Left kidney (tissue), 2 donors: ENCODE data around the gene PSMD9. TPM values are rescaled to one million over a fixed set of nuclear protein-coding genes. Genes with fewer than 3 reads are reported as not detected.
"Not testable (repeated sequence)": the region's sequence is repeated elsewhere in the genome, so short reads cannot be mapped to it uniquely, and the experiment has no call there.

Source experiments
- DNase-seq: peaks from one replicate; pipeline ENCODE4 v3.0.0-alpha.2; 2013
- polyA plus RNA-seq: library from polyadenylated mRNA; unstranded; fragments of 120-200 nt; gene quantifications from one replicate; pipeline ENCODE4 v1.2.1, GENCODE V29; 2013; ENCODE audit not compliant: insufficient read length

The PSMD9 gene
- polyA plus RNA-seq, 1 donor = 44.9 TPM

DNA sequence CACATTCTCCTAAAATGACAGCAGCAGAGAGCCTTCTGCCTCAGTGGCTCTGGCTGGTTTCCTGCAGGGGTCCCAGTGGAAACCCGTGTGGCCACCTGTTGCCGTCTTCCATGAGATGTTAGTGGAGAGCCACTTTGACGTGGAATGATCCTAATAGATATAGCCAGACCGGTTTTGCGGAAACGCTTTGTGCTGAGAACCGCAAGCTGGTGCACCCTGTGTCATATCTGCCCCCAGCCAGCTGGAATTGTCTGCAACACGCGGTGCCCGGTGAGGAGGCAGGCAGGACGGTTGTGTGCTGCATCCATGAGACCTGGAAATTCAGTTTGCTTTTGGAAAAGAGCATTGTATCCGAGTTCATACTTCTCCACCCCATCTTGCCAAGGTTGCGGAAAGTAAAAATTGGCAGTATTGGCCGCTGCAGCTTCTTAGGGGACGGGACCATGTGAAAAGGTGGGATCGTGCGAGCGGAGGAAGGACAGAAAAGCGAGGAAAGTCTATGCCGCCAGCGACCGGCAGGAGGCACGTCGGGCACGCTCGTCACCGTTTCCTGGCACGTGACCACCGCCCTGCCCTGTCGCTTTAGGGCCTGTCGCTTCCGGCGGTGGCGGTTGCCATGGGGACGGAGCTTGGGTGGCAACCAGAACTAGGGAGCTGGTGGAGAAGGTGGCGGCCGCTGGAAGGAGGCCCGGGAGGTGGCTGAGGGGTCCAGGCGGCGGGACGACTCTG, 29.5 kb downstream of the PSMD9 start, which contains the start of gene CFAP251:
CFAP251 (plus strand) TSS at position 643 of the 729 bp plus-strand sequence. CDS start 2,714 bp downstream, outside the sequence.
- DNase-seq = peak; percentile 91

DNA sequence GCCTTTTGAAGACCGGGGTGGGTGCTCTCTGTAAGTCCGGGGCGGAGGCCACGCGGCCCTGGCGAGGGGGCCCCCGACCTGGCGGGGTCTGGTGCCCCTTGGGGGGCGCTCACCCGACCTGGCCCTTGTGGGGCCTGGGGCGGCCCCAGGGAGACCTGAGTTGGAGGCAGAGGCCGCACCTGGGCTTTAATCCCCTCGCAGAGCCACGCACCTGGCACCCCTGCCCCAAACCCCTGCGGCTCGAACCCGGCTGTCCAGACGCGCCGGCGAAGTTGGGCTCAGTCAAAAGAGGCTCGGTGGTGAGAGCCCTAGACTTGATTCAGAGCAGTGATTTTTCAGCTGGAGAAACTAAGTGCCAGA, 30.1 kb downstream of the PSMD9 start:
- DNase-seq = no peak

DNA sequence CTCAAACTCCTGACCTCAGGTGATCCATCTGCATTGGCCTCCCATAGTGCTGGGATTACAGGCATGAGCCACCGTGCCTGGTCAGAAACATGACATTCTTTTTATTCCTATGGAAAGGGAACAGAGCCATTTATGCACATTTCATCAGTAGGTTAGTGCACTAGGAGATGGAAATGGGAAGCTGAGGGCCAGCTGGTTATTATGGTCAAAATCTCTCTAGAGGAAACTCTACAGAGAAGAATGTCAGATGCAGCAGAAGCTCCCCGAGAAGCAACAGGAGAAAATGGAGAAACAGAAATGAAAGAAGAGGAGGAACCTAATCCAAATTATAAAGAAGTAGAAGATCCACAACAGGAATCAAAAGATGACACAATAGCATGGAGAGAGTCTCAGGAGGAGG, 32.5 kb downstream of the PSMD9 start:
- DNase-seq = no peak

DNA sequence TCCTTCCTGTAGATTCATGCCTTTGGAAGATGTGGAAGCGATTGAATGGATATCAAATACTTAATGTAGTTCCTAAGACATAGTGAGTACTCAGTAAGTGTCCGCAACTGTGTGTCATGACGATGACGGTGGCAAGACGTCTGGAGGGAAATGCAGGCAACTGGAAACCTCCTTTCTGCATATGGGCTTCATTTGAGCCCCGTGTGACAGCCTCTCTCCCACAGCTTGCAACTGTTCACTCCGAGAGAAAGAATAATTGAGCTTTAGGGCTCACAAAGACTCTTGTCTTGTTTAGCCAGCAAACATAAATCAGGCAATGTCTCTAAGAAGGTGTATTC, 36.7 kb downstream of the PSMD9 start:
- no peak for DNase-seq

DNA sequence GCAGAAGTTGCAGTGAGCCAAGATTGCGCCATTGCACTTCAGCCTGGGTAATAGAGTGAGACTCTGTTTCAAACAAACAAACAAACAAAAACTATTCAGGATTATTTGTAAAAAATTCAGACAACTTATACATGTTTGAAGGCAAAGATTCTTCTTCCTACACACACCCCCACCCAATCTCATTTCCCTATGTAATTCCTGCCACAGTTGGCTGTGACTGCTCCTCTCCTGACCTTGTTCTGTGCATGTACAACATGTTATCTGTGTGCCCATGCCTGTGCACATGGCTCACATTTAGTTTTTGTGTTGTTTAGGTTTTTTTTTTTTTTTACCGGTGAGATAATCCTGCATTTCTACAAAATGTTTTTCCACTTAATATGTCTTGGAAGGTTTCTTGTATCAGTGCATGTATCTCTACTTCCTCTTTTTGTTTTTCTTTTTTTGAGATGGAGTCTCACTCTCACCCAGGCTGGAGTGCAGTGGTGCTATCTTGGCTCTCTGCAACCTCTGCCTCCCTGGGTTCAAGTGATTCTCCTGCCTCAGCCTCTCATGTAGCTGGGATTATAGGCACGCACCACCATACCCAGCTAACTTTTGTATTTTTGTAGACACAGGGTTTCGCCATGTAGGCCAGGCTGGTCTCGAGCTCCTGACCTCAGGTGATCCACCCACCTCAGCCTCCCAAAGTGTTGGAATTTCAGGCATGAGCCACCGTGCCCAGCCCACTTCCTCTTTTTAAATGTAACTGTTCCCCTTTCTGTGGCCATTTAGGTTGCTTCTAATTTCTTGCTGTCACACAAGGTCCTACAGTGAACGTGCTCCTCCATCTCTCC, 38.5 kb downstream of the PSMD9 start:
- no peak for DNase-seq

DNA sequence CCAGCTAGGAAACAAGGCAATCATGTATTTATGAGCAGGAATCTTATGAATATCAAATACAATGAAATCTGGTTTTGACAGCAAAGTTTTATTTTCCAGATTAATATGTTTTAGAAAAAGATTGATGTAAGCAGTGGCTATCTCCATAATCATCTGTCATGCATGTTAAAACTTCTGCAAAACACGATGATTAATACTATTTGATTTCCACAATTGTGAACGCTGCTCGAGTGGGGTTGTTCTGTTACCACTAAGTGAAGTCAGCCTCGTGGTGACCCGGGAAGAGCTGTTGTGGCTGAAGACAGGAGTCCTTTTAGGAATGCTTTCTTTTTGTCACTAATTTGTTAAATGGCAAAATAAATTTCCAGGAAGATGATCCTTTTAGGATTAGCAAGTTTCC, 39.2 kb downstream of the PSMD9 start:
- no peak for DNase-seq

DNA sequence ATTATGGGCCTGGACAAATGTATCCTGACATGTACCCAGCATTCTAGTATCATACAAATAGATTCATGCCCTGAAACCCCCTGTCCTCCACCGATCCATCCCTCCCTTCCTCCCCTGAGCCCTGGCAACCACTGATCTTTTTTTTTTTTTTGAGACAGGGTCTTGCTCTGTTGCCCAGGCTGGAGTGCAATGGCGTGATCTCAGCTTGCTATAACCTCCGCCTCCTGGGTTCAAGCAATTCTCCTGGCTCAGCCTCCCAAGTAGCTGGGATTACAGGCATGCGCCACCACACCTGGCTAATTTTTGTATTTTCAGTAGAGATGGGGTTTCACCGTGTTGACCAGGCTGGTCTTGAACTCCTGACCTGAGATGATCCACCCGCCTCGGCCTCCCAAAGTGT, 41.0 kb downstream of the PSMD9 start:
- DNase-seq = not testable (repeated sequence)

DNA sequence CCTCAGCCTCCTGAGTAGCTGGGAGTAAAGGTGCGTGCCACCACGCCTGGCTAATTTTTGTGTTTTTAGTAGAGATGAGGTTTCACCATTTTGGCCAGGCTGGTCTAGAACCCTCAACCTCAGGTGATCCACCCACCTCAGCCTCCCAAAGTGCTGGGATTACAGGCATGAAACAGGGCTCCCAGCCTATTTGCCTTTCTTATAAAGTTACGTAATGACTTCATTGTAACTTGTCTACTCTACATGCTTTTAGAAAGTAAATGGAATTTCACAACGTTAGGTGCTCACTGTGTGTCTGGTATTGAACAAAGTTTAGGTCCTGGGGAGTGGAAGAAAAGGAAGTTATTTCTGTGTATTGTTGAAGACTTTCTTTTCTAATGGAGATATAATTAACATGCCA, 42.3 kb downstream of the PSMD9 start:
- no peak for DNase-seq

DNA sequence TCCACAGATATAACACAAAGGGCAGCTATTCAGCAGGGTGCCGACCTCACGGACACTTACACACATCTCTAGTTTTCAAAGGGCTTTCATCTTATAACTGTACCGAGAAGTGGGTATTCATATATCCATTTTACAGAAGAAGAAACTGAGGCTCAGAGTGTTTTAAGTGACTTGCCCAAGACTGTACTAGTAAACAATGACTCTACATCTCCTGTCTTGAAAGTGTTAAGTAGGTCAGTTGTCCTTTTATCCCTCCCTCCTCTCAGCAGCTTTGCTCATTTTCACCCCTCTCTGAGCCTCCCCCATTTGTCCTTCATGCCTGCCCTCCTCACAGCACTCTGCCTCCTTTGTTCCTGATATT, 43.6 kb downstream of the PSMD9 start:
- DNase-seq = no peak

DNA sequence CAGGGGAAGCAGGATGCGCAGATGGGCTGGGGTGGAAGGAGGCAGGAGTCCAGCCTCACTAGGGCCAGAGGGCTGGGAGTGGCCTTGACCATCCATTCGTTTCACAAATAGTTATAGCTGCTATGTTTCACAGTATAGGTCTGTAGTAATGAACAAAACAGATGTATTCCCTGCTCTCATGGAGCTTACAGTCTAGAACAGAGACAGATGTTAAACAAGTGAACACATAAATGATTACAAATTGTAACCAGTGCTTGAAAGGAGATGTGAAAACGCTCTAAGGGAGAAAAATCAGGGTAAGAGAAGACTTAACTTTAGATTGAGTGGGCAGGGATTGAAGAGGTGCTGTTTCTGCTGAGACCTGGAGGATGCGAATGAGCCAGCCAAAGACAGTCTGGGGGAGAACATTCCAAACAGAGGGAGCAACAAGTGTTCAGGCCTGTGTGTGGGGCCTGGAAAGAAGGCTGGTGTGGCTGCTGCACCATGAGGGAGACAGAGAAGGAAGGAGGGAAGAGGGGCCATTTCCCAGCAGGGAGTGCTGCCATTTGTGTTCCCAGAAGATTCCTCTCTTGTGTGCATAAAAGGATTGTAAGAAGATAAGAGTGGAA, 44.4 kb downstream of the PSMD9 start:
- DNase-seq = no peak

DNA sequence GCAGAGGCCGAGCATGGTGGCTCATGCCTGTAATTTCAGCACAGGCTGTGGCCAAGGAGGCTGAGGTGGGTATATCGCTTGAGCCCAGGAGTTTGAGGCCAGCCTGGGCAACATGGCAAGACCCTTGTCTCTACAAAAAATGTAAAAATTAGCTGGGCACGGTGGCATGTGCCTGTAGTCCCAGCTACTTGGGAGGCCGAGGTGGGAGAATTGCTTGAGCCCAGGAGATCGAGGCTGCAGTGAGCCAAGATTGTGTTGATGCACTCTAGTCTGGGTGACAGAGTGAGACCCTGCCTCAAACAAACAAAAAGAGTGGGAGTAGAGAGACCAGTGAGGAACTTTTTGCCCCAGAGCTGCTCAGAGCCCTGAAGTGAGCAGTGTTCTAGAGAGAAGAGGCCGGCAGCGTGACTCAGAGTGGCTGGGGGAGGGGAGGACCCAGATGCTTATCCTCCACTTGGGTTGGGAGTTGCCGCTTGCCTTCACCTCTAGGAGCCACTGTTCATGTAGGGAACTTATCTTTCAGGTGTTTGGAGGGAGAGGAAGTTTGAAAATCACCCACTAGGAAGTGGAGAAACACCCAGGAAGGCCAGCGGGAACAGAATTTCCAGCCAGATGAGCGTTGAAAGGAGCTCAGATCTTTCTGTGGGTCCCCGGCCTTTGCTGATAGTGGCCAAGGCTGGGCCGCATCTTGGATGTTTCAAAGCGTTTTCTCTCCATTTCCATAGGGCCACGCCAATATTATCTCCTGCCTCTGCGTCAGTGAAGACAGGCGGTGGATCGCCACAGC, 45.1 kb downstream of the PSMD9 start:
- no peak for DNase-seq

DNA sequence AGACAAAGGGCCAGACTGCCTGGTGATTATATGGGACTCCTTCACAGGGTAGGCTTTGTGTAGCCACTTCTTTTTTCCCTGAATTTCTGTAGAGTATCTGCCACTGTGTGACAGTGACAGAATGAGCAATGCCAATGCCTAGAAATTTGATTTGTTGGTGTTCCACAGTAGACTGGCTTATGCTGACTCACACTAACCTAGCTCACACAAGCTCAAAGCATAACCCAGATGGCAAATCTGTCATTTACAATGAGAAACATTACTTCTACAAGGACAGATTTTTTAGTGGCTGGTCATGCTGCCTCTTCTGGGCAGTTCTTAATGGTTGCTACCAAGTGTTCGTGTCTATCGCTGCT, 45.7 kb downstream of the PSMD9 start:
- no peak for DNase-seq

DNA sequence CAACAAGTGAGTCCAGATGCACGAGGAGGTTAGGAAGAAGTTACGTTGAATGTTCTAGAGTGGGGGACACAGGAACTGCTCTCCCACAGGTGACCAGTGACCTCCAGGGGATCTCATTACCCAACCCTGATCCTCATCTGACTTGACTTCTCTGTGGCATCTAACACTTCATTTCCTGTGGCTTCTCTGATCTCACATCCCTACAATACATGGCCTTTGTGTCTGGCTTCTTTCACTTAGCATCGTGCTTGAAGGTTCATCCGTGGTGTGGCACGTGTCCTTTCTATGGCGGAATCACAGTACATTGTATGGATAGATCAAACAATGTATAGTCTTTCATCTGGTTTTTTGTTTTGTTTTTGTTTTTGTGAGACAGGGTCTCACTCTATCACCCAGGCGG, 49.1 kb downstream of the PSMD9 start:
- DNase-seq = no peak

DNA sequence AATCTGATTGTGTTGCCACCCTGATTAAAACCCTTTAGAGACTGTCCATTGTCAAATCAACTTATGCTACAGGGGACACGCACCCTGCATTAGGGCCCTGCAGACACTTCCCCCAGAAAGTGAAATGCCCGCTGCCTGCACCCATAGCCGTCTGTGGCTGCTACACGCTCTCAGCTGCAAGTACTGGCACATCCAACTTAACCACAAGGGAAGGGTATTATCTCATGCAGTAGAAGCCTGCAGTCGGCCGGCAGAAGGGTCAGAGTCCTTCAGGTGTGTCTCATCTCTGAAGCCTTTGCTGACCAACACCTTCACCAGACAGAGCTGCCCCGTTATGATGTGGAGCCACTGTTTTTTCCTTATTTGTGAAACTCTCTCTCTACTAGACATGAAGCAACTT, 50.6 kb downstream of the PSMD9 start:
- no peak for DNase-seq

DNA sequence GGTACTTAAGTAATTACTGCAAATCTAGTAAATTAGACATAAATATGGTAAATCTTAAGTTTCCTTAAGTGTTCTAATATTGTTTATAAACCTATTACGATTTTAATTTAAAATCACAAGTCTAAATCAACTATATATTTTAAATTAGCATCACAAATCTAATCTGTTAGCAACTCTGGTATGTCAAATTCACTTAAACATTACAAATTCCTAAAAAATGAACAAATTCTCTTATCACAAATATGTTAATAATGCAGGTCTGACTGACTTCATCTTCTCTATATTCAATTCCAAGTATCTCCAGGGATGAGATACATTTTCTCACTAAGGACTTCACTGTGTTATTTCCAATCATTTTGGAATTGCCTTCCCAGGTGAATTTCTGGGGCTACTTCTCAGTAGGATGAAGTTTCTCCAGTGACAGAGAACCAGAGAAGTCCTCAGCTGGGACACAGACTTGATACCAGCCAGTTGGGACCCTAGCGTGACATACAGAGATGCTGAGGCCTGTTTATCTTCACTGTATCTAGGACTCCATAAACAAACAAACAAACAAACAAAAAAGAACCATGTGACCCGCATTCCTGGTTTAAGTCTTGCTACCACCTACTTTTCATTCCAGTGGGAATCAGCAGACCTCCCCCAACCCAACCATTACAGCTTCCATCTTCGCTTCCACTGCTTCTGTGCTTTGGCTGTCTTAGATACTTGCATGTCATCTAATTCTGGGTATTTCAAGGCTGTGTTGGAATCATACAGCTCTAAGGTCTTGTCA, 51.6 kb downstream of the PSMD9 start:
- no peak for DNase-seq

DNA sequence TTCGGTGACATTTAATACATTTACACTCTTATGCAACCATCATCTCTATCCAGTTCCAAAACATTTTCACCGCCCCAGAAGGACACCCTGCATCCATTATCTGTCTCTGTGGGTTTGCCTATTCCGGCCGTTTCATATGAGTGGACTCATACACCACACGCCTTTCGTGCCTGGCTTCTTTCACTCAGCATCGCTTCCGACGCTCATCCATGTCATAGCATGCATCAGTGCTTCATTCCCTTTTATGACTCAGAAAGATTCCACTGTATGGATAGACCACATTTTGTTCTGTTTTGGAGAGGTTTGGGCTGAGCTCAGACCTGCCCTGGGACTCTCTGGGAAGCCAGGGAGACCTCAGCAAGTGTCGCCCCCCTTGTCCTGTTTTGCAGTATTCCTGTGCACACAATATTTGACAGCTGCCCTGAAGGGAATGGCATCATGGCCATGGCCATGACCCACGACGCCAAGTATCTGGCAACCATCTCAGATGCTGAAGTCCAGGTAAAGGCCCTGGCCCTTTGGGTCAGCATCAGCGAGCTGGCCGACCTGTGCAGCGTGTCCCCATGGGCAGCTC, 53.6 kb downstream of the PSMD9 start:
- DNase-seq = no peak

DNA sequence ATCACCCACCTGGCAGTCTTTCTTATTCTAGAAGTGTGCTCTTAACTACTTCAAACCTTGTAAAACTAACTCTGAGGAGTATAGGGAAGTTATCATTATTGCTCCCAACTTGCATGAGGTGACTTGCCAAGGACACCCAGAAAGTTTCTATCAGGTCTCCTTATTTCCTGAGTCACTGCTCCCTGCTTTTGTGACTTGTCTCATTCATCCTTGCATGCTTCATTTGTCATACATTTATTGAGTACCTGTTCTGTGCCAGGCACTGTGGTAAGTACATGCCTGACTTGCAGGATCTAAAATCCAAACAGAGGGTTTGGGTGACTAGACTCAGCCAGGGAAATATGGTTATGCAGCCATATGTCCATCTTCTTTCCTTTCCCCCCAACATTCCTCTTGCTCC, 55.3 kb downstream of the PSMD9 start:
- DNase-seq = no peak

DNA sequence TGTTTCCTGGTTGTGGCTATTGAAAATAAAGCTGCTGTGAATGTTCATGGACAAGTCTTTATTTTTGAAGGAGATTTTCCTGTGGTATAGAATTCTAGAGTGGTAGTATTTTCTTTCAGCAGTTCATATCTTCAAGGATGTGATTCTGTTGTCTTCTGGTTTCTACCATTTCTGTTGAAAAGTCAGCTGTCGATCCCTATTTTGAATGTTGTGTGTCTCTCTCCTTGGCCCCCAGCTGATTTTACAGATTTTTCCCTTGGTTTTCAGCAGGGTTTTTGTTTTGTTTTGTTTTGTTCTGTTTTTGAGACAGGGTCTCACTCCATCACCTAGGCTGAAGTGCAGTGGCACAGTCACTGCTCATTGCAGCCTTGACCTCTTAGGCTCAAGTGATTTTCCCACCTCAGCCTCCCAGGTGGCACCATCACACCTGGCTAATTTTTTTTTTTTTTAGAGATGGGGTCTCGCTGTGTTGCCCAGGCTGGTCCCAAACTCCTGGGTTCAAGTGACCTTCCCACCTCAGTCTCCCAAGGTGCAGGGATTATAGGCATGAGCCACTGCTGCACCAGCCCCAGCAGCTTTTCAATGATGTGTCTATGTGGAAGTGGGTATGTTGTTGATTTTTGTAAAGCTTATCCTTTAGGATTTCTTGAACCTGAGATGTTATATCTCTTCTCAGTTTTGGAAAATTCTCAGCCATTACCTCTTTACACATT, 57.9 kb downstream of the PSMD9 start:
- DNase-seq = no peak

DNA sequence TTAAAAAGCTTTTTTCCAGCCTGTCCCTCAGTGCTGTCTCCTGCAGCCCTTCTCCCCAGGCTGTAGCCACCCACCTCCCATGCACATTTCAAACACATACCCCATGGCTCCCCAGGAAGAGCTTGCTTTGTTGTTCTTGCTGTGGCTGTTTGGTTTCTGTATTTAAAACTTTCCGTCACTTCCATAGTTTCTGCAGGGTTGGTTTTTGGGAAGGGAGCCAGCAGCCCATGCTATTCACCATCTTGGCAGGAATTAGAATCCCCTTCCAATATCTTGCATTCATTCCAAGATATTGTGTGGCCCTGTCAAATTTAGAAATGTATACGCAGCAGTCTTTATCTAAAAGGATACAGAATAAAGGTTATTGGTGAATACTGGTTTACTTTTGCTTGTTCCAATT, 59.4 kb downstream of the PSMD9 start:
- DNase-seq = no peak

DNA sequence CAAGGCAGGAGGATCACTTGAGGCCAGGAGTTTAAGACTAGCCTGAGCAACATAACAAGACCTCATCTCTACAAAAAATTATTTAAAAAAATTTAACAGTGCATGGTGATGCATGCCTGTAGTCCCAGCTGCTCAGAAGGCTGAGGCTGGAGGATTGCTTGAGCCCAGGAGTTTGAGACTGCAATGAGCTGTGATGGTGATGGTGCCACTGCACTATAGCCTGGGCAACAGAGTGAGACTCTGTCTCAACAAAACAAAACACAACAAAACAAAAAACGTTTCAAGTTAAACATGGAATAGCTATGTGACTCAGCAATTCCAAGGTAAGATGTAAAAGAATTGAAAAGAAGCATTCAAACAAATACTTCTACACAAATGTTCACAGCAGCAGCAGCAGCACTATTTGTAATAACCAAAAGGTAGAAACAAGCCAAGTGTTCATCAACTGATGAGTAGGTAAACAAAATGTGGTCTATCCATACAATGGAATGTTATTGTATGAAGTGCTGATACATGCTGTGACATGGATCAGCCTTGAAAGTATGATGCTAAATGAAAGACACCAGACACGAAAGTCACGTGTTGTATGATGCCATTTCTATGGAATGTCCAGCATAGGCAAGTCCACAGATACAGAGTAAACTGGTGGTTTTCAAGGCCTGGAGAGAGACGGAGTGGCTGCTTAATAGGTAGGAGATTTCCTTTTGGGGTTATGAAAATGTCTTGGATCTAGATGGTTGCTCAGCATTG, 61.2 kb downstream of the PSMD9 start:
- DNase-seq = no peak
